ENCODE measurements around the gene LYSET.

DNA sequence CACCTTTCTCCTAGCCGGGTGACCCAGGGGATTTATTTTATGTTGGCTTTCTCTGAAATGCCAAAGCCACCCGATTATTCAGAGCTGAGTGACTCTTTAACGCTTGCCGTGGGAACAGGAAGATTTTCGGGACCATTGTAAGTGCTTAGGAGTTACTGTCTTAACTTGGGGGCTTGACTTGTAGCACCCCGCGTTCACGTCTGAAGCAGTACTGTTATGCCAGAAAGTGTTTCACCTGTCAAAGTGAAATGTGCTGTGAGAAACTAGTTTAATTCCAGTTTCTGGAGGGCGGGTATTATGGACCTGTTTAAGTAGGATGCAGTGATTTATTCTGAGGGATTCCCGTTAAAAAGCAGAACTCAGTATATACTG, 218 bp downstream of the LYSET start:
- TF ChIP-seq, protein P1, sequence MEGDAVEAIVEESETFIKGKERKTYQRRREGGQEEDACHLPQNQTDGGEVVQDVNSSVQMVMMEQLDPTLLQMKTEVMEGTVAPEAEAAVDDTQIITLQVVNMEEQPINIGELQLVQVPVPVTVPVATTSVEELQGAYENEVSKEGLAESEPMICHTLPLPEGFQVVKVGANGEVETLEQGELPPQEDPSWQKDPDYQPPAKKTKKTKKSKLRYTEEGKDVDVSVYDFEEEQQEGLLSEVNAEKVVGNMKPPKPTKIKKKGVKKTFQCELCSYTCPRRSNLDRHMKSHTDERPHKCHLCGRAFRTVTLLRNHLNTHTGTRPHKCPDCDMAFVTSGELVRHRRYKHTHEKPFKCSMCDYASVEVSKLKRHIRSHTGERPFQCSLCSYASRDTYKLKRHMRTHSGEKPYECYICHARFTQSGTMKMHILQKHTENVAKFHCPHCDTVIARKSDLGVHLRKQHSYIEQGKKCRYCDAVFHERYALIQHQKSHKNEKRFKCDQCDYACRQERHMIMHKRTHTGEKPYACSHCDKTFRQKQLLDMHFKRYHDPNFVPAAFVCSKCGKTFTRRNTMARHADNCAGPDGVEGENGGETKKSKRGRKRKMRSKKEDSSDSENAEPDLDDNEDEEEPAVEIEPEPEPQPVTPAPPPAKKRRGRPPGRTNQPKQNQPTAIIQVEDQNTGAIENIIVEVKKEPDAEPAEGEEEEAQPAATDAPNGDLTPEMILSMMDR (IDR thresholded peaks at IDR 0.05), result no peak
- TF ChIP-seq POLR2A (IDR thresholded peaks at IDR 0.05), result no peak

All from thyroid gland (tissue), 4 donors.